Activated naive CD4-positive, alpha-beta T cell (primary cell): Measurements from ENCODE around the gene CPN2.

Experiments
- DNase-seq, 4 experiments: peaks; one replicate each; lab custom pipeline; 2025; lab: John Stamatoyannopoulos, UW

The CPN2 gene

DNA sequence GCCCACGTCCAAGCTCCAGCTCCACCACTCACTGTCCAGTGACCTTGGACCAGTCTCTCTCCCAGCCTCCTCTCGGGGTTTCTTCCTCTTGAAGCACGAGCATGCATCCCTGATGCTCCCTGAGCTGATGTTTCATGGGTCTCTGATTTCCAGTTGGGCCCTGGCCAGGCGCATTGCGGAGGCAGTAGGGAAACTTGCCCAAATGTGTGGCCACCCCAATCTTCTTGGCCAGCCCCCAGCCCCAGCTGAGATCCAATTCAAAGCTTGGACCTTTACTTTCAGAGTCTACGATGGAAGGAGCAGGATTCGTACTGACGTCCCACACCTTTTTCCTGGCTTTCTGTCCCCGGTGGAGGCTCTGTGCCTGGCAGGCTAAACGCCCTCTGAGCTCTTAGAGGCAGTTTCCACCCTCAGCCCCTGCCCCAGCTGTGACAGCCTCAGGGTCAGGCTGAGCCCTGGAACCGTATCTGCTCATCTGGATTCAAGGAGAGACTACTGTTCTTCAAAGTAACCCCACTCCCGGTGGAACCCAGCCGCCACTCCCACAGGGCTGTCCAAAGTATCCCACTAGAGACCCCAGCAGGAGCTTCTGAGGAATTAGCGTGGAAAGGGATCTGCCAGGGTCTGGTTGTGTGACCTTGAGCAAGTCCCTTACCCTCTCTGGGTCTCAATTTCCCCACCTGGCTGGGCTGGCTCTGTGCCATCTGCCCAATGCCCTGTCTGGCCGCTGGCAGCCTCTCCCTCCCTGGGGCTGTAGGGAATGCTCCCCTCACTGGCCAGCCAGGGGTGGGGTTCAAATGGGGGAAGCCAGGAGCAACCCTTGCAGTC, 37.4 kb downstream of the CPN2 start:
- no peak for DNase-seq

DNA sequence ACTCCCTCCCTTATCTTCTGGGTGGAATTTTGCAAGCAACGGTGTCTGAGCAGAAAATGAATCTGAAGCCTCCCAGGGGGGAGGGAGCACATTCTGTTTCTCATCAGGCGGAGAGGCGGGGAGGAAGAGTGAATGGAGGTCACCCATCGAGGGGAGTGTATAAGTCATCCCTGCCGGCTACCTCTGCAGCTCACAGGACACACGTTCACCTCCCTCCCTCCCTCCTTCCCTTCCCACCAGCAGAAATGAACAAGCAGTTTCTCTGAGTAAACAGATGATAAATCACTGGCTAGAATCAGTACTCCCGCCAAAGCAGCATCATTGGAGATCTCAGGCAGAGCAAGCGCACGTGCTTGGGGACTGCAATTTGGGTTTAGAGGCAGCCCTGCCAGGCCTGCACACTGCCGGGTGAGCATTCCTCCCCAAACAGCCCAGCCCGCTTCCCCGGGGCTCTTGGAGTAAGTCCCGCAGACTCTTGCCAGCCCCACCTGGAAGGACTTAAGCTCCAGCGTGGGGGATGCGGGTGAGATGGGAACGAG, 38.3 kb downstream of the CPN2 start:
- no peak for DNase-seq

DNA sequence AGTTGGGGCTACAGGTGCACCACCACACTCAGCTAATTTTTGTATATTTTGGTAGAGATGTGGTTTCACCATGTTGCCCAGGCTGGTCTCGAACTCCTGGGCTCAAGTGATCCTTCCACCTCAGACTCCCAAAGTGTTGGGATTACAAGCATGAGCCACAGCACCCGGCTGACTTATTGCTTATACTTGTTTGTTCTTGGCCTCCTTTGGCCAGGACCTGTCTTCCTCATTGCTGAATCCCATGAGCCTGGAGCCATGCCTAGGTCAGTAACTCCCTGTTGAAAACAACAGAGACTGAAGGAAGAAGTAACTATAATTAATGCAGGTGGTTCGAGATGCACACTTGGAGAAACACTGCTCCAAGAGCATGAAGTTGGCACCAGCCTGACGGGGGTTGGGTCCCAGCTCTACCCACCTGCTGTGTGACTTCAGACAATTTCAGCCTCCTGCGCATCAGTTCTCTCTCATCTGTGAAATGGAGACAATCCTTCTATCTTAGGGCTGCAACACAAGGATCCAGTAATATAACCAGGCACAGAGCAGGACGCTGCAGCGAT, 38.9 kb downstream of the CPN2 start:
- no peak for DNase-seq

DNA sequence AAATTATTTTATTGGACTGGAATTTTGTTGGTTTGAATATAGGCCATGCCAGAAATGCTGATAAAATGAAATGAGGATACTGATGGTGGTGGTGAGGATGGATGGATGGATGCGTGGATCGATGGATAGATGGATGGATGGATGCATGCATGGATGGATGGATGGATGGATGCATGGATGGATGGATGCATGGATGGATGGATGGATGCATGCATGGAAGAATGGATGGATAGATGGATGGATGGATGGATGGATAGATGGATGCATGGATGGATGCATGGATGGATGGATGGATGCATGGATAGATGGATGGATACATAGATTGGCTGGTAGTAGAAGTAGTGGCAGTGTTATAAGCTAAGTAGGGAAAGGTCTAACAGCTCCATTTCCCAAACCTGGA, 40.1 kb downstream of the CPN2 start:
- no peak for DNase-seq

DNA sequence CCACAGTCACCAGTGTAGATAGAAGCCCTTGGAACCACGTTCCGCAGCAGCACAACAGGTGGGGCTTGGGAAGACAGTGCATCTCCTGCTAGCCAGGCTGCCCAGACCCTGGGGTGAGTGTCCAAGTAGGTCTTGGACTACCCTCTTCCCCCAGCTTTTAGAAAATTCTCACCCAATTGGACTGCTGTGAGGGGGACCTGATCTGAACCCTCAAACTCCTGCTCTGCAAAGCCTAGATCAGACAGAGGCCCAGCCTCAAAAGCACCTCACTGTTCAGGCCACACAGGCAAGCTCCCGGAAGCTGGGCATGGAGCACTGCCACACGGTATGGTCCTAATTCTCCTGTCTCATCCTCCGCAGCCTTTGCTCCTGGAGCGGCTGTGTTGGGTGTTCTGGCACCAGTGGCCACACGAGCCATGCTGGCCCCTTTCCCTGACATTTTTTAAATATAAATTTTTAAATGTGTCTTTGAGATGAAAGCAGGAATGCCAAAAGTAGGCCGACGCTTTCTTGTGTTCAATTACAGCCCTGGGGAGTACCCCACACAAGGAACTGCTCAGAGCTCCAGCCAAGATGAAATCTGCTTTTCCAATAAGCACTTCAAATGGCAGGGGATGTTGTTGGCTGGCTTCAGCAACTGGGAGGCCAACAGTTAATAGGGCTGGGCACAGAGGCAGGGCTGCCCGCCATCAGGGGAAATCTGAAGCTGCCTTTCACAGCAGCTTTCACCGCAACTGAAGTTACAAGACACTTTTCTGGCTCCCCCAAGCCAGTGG, 40.9 kb downstream of the CPN2 start:
- DNase-seq, result no peak

DNA sequence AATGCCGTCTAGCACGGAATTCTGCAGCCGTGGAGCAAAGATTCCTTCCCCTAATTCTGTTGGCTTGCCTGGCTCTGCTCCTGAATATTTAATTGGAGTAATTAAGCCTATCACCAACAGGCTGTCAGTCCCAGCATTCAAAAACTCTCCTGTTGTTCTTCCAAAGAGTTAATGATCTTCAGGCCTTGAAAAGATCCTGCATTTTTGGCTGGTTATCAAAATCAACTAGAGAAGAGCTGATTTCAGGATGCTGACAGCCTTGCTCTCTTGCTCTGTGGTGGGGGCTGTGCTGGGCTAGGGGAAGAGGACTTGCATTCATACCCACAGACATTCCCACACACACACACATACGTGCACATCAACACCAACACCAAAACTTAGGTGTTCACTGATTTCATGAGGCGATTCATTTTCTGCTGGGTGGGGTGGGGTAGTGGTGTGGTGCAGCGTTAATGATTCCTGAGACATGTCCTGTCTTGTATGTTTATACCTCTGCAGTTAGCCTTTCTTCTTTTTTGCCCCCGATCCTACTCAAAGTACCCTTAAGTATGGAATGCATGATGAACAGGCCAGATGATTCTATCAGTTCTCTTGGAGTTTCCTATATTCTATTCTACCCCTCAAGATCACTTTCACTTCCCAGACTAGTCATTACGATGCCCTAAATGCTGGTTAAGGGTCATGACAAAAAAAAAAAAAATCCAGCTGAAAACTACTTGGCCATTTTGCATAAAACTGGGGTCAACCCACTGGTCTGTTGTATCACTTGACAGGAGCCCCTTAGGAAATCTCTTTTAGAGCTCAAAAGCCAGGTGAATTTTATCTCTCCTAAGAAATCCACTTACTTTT, 42.3 kb downstream of the CPN2 start:
- DNase-seq, result no peak

DNA sequence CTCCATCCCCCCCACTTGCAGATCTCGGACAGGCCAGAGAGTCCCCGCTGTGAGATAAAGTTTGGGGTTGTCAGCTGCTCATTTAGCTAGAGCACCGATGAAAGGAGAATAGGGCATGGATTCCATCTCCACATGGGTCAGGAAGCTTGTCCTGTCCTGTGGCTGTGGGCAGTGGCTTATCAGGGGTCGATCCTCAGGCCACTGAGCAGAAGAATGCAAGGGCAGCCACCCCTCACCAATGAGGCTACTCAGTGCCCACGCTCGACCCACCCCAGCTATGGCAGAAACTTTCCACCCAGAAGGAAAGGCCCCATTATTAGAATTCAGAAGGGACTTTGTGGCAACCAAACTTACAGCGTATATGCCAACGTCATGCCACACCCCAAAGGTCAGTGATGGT, 43.3 kb downstream of the CPN2 start:
- no peak for DNase-seq

DNA sequence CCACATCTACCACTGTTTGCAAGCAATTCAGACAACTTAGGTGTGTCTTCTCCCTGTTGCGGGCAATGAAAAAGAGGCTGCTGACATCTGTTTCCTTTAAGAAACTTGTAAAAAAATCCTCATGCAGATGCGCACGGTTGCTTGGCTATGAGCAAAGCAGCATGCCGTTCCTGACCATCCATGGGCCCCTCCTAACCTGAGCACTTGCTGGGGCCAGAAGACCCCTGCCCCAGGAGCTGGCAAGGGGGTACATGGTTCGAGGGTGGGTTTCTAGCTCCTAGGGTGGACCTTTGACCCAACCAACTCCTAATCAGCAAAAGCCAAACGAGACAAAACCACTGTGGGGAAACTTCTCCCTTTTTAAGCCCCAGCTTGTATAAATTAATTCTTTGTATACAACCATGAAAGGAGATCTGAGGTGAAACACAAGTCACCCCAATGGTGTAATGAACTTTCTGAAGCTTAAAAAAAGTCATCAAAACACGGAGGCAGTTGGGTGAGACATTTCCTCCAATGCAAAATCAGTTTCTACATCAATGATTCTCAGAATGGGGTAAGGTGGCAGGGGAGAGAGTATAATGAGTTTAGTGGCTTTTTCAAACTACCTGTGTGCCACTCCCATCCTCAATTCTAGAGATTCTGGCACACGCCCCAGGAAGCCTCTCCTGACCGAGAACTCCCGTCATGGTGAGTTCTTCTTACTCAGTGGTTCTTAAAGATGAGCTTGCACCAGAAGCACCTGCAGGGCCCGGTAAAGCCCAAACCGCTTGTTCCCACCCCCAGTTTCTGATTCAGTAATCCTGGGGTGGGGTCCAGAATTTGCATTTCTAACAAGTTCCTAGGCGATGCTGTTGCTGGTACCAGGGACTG, 44.1 kb downstream of the CPN2 start:
- no peak for DNase-seq

DNA sequence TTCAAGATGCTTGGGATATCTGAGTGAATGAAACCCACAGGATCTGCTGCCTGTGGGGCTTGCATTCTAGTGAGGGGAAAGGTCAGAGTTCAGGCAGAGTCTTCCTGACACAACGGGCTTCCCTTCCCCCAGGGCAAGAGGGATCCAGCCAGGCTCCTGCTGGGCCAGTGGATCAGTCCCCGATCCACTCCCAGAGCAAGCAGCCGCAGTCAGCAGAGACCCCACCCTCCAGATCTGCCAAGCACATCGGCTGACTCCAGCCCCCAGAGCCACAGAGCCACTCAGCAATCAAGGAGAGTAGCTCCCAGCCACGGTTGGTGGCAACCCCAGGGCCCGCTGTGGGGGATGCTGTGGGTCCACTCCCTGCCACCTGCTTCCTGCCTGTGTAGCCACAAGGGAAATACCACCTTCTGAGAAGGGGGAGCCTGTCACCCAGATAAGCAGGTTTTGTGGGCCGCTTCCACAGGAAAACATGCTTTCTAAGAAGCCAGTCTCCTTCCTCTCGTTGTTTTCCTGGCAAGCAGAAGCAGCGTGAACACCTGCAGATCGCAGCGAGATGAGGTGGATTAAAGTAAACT, 44.9 kb downstream of the CPN2 start:
- DNase-seq, result peak in 2 of 4 experiments; percentile 29 to 43

DNA sequence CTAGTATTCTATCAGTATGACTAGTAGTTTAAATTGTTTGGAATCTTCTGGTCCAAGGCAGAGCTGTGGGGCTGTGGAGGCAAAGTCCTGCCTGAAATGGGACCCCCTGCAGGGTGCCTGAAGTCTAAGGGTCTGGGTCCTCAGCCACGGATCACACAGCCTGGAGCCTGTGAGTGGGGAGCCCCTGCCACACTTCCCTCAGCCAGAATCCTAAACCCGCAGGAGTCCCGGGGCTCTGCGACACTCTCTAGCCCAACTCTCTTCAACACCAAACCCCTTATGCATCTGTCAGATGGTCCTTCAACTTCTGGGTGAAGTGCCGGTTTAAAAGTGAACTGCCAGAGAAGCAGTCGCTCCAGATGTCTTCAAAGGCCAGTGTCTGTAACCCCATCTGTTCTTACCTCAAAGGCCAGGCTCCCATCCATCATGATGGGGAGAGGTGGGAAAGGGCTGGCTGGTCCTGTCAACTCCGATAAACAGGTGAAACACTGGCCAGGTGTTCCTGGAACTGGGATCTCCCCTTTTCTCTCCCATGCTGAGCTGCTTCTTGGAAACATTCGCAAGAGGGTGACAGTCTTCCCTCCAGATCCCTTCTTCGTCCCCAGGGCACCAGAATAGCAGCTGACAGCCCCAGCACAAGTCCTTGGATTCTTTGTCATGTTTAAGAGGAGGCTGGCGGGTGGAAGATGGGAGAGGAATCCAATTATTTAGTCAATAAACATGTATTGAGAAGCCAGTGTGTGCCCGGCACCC, 45.6 kb downstream of the CPN2 start:
- DNase-seq, result no peak

DNA sequence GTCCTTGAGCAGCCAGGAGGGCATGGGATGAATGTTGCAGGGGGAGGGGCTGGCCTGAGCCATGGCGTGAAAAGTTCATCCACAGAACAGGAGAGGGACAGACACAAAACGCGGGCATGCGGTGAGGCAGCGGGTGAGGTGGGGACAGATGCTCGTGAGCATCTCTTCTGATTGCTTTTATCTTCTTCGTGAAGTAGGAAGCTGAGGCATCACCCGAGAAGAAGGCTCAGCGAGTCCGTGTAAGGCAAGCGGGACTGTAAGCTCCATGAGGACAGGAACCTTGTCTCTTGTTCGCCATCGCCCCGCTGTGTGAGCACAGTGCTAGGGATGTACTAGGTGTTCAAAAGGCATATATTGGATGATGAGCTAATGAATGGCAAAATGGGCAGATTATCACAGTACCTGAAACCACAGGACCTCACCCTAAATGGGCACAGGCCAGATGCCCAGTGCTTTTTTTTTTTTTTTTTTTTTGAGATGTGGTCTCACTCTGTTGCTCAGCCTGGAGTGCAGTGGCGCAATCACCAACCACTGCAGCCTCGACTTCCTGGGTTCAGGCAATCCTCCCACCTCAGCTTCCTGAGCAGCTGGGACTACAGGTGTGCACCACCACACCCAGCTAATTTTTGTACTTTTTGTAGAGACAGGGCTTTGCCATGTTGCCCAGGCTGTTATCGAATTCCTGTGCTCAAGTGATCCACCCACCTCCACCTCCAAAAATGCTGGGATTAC, 46.8 kb downstream of the CPN2 start:
- DNase-seq, result no peak

DNA sequence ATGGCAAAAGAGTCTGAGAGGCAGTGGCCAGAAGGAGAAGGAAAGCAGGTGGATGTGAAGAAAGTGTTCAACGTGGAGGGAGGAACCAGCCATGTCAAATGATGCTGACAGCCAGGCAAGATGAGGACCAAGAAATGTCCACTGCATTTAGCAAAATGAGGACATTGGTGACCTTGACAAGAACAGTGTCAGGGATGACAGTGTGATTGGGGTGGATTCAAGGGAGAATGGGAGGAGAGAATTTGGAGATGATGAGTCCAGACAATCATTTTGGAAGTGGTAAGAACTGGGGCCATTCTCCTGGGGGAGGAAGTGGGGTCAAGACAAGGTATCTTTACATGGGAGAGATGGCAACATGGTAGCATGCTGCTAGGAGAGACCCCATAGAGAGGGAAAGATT, 47.4 kb downstream of the CPN2 start:
- DNase-seq, result no peak

DNA sequence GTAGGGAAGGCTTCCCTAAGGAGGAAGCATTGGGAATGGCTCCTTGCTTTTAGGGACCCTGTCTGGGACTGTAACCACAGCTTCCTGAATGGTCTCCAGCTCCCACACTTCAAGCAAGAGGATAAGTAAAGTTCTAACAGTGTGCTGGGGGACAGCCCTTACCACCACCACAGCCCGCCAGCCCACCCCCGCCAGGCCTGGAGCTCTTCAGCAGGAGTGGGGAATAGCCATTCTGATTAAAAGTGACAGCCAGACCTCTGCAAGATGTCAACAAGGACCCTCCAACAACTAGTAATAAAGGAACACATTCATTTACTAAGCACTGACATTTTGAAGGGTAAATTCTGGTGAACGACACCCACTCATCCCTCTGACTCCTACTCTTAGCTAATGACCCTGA, 49.4 kb downstream of the CPN2 start:
- DNase-seq, result no peak

DNA sequence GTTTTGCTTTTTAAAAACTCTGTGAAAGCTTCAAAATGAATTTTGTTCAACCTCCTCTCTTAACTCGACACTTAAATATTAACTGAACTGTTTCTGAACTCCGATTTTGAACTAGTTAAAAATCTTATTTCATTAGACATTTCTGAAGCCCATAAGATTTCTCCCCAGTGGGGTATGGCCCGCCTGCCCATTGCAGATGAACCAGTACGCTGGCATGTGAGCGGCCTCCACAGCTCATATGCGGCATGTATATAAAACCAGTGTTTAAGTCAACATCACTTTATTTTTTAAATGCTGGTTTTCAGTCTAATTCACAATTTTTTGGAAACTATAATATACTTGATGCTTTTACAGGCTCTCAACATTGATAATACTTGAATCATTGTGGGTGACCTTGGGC, 50.2 kb downstream of the CPN2 start:
- DNase-seq, result no peak

DNA sequence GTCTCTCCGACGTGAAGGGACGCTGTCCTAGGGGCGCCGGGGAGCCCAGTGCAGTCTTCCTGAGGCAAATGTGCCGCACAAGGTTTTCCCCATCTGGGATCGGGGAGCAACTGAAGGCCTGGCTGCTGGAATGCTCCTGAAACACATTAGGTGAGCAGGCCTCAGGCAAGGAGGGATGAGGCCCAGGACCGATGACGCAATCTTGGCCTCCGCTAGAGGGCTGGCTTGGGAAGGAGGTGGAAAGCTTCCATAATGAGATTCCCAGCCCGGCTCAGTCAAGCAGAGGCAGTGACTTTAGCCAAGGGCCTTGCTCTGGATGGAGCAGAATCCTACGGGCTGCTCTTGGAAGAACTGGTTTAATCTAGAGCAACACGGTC, 50.8 kb downstream of the CPN2 start:
- no peak for DNase-seq

DNA sequence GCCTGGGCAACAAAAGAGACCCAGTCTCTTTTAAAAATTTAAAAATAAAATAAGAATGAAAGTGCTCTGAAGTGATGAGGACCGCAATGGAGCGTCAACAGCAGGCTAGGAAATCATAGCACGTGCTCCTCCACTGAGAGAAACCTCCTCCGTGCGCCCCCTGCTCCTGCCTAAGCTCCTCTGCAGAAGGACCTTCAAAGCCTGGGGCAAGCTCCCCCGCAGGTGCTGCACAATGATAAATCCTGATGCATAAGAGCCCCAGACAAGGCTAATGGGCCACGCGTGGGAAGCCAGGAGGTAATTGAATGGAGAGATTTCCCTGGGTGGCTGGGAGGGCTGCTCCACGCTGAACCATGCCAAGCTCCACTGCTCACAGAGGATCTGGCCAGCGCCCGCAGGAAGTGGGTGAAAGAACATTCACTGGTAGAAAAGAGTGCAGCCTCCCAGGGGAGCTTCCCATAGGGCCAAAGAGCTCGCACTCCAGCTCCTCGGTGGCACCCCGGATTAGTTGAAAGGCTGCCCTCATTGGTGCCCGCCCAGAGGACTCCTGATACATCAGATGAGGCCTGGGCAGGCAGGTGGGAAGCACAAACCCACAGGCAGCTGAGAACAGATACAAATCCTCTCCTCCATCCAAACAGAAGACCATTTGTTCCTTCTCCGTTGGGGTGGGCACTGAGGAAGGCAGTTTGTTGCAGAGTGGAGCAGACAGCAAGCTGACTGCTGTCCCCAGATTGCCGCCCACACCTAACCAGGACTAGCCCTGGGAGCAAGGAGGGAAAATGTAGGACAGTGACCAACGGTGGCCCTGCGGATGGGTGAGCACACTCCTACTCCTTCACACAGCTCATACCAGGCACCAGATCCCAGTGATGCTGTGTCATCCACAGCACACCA, 52.5 kb downstream of the CPN2 start:
- DNase-seq, result no peak

DNA sequence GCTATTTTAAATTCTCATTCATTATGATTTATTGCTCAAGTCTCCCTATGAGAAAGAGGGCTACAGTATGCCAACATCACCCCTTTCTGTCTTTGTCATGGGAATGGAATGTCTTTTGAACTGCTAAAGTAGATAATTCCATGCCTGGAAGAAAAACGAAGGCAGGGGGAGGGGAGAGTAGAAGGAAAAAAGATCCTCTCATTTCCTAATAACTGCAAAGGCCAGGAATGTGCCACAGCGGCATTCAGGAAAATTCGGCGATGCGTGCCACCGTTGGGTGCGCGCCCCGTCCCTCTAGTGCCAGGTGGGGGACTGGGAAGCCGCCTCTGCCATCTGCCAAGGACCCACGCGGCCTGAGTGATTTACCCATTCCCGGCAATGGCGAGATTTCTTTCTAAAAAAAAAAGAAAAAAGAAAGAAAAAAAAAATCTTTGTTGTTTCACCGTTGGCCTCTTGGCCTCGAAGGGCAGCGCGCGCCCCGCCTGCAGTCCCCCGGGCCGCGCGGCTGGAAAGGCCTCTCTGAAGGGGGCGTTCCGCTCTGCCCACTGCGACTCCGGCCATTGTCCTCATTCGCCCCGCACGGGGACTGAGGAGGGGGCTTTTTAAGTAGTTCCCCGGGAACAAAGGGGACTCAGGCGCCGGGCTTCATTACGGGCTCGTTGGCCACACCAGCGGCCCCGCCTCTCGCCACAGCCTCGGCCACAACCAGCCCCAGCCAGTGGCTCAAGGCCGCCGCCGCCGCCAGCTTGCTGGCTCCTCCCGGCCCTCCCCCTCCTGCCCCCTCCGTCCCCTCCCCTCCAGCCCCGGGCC, 54.5 kb downstream of the CPN2 start:
- no peak for DNase-seq
